ENCODE results near the gene RASGRF1. TPM values are rescaled to one million over a fixed set of nuclear protein-coding genes. Genes with fewer than 3 reads are reported as not detected.

Gene RASGRF1
- total and polyA plus RNA-seq, 11 donors = 0.12 to 0.40 (median 0.25) TPM; not detected in 8

DNA sequence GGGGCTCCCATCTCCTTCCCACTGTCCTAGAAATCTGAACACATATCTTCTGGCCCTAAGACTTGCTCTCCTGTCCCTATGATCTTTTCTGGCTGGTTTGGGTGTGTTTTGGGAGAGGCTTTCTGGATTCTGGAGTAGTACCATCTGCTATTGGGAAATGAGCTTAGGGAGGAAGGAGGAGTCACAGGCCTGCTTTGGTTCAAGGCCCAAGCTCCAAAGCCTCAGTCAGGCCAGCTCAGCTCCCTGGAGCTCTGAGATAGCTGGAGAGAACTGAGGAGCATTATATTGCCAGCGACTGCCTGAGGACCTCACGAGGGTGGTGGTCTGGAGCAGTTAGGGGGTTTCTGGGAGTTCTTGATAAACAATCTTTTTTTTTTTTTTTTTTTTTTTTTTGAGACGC, 18.7 kb downstream of the RASGRF1 start:
- Histone ChIP-seq H3K27me3 (peaks cover 0 to 5% (median 0%) of the 10 kb centered on the region in 9 donors), H3K4me3 (no peak overlapping the region), H3K9me3 (no peaks in the 10 kb centered on the region), H3K27ac (no peak overlapping the region), H3K4me1 (no peaks in the 10 kb centered on the region), H3K36me3 (no peaks in the 10 kb centered on the region)
- DNase-seq (peak in 2 of 5 donors; percentile 34 to 55), ATAC-seq (peak; percentile 63 to 82 (median 76))
- 71 to 83% (median 76%) methylated on average over 3 of the region's 3 CpGs for WGBS, 4 donors
- TF ChIP-seq POLR2A (IDR thresholded peaks at IDR 0.05) = no peak
- TF ChIP-seq, protein P1, sequence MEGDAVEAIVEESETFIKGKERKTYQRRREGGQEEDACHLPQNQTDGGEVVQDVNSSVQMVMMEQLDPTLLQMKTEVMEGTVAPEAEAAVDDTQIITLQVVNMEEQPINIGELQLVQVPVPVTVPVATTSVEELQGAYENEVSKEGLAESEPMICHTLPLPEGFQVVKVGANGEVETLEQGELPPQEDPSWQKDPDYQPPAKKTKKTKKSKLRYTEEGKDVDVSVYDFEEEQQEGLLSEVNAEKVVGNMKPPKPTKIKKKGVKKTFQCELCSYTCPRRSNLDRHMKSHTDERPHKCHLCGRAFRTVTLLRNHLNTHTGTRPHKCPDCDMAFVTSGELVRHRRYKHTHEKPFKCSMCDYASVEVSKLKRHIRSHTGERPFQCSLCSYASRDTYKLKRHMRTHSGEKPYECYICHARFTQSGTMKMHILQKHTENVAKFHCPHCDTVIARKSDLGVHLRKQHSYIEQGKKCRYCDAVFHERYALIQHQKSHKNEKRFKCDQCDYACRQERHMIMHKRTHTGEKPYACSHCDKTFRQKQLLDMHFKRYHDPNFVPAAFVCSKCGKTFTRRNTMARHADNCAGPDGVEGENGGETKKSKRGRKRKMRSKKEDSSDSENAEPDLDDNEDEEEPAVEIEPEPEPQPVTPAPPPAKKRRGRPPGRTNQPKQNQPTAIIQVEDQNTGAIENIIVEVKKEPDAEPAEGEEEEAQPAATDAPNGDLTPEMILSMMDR (IDR thresholded peaks at IDR 0.05) = no peak
- intact Hi-C loops (cut with DNase I) = no loop called here

DNA sequence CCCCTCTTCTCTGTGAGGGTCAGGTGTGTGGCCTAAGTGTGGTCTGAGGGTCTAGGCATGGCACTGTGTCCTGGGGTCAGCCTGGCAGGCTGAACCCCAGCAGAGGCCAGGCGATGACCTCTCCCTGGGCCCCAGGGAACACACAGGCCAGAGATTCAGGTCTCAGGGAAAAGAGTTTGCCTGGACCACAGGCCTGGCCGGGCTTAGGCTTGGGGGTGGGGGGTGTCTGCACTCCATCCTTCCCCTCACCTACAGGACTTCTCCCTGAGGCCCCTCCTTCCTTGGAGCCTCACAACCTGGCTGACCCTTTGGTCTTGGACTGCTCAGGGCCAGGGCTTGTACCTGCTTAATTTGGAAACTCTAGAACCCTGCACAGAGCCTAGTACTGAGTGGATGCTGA, 21.8 kb downstream of the RASGRF1 start:
- DNase-seq = peak in 1 of 5 donors; percentile 0
- Histone ChIP-seq H3K9me3 (no peaks in the 10 kb centered on the region), H3K4me3 (no peak overlapping the region), H3K27me3 (peaks cover 0 to 5% (median 0%) of the 10 kb centered on the region in 9 donors), H3K4me1 (no peaks in the 10 kb centered on the region), H3K27ac (no peak overlapping the region), H3K36me3 (no peaks in the 10 kb centered on the region)
- no peak for ATAC-seq
- TF ChIP-seq POLR2A (IDR thresholded peaks at IDR 0.05) = no peak
- TF ChIP-seq, protein P1 (IDR thresholded peaks at IDR 0.05) = no peak
- intact Hi-C loops (cut with DNase I) = loop anchor here in 1 of 10 donors (10.0 kb wide), 1 partner anchor 244 kb away; no protein-coding TSS in a partner anchor
- WGBS, 4 donors = 91 to 100% (median 98%) methylated on average over 1 to 2 of the region's 2 CpGs

GRCh38 chr15:79067969-79068368, 22.6 kb downstream of the RASGRF1 start:
- TF ChIP-seq POLR2A (IDR thresholded peaks at IDR 0.05) = no peak
- TF ChIP-seq, protein P1 (IDR thresholded peaks at IDR 0.05) = no peak

DNA sequence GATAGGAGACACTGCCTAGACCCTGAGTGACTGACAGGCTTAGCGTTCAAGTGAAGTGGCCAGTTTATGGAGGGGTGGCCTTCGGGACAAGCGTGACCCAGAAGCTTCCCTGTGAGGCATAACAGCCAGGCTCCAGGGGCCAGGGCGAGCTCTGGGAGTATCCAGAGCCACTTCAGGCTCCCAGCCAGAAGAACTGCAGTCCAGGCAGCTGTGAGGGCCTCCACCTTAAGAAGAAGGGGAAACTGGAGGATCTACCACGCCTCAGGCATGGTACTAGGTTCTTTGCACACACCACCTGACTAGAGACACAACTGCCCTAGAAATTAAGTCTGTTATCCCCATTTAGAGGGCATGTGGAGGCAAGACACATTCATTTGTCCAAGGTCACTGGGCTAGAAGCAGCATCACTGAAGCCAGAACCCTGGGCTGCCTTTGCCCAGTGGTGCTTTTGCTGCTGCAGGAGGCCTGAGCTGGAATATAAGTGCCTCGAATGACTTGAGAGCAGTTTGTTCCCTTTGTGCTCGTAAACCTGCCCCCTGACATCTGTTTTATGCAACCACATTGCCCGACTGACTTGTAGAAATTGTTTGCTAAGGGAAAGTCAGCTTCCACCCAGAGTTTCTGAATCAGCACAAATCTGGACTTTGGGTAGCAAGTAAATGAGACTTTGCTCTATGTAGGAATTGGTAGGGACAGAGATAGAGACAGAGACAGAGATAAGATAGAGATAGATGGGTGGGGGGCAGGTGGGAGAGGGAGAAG, 23.3 kb downstream of the RASGRF1 start:
- ATAC-seq = no peak
- Histone ChIP-seq H3K36me3 (no peaks in the 10 kb centered on the region), H3K9me3 (no peaks in the 10 kb centered on the region), H3K4me1 (no peaks in the 10 kb centered on the region), H3K27ac (peak overlapping the region in 1 of 12 donors; percentile 79), H3K27me3 (peaks cover 0 to 1% (median 0%) of the 10 kb centered on the region in 9 donors), H3K4me3 (no peak overlapping the region)
- WGBS, 4 donors = 57 to 76% (median 71%) methylated on average over 5 to 8 of the region's 8 CpGs
- DNase-seq = no peak
- TF ChIP-seq, protein P1 (IDR thresholded peaks at IDR 0.05) = no peak
- no peak for TF ChIP-seq POLR2A (IDR thresholded peaks at IDR 0.05)
- intact Hi-C loops (cut with DNase I) = loop anchor here in 1 of 10 donors (10.0 kb wide), 1 partner anchor 242 kb away; no protein-coding TSS in a partner anchor

More at GRCh38 chr15:79067969-79068368, 22.6 kb downstream of the RASGRF1 start:
- H3K36me3 ChIP-seq = no peaks in the 10 kb centered on the region
- 41 to 60% (median 50%) methylated on average over 3 of the region's 3 CpGs for WGBS, 4 donors
- H3K27ac ChIP-seq = peak overlapping the region in 1 of 12 donors; percentile 79
- H3K9me3 ChIP-seq = no peaks in the 10 kb centered on the region
- intact Hi-C loops (cut with DNase I) = loop anchor here in 1 of 10 donors (10.0 kb wide), 1 partner anchor 243 kb away; no protein-coding TSS in a partner anchor
- no peaks in the 10 kb centered on the region for H3K4me1 ChIP-seq
- H3K4me3 ChIP-seq = no peak overlapping the region
- H3K27me3 ChIP-seq = peaks cover 0 to 2% (median 0%) of the 10 kb centered on the region in 9 donors
- ATAC-seq = no peak
- DNase-seq = no peak
